NCI-H1105 (cell line): ENCODE measurements around the gene PSMF1.
A peak's percentile ranks its signal among the peaks of the same experiment; 100 is the strongest.

Source experiments
- DNase-seq: peaks from one replicate; lab custom pipeline; 2025; lab: John Stamatoyannopoulos, UW

The PSMF1 gene

GRCh38 chr20:1118336-1119127 is at the start of gene PSMF1:
Gene PSMF1, plus strand, starts transcription at chr20:1118602. Its CDS starts 172 bp downstream, at chr20:1118774.
- DNase-seq, result peak; percentile 93

DNA sequence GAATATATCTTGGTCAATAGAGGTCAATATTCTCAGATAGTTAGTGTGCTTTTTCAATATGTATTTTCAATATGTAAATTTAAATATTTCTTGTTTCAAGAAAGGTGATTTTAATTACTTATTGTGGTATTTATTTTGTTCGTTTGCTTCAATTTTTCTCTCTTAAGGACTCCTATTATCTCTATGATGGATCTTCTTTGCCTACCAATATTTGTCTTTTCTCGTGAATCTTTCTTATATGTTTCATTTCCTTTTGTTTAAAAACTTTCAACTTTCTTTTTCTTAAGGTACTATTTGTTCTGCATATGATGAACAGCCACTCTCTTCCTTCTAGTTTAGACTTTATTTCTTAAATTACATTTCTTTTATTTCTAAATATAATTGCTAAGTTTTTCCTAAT is 46.1 kb upstream of the PSMF1 start:
- DNase-seq, result no peak

DNA sequence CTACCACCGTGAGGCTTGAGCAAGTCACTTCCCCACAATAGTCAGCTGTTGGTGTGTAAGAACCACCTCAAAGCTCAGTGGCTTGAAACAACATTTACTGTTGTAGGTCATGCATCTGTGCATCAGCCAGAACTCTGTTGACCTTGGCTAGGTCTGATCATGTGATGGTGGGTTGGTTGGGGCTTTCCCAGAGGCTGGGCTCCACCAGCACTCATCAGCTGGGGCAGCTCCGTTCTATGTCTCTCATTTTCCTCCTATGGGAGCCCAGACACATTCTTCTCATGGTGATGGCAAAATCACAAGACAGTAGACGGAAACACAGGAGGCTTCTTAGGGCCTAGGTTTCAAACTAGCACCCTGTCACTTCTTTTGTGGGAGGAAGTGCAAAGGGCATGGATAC is 42.8 kb upstream of the PSMF1 start:
- no peak for DNase-seq

- no peak for DNase-seq
These were observed 36.5 kb upstream of the PSMF1 start for GRCh38 chr20:1081891-1082290.

DNA sequence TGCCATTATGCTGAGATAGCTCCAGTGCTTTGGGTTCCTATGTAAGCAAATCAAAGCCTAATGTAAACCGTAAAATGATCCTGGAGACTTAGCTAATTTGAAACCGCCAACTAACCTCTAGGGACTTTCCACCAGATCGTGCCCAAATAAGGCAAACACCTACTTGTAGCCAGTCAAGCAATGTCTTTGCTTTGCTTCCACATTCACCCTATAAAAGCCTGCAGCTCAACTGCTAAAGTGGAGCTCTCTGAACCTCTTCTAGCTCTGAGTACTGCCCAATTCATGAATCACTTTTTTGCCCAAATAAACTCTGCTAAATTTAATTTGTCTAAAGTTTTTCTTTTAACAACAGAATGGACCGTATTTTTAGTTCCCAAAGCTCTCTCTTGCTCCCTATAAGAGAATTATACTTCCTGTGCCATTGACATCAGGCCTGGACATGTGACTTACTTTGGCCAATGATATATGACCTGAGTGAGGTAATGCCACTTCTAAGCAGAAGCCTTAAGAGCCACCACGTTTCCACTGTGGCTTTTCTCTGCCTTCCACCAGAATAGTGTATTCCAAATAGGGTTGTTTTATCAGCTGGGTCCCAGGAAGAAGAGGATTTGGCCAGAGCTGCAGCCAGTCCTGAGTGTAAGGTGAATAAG is 34.8 kb upstream of the PSMF1 start:
- no peak for DNase-seq

DNA sequence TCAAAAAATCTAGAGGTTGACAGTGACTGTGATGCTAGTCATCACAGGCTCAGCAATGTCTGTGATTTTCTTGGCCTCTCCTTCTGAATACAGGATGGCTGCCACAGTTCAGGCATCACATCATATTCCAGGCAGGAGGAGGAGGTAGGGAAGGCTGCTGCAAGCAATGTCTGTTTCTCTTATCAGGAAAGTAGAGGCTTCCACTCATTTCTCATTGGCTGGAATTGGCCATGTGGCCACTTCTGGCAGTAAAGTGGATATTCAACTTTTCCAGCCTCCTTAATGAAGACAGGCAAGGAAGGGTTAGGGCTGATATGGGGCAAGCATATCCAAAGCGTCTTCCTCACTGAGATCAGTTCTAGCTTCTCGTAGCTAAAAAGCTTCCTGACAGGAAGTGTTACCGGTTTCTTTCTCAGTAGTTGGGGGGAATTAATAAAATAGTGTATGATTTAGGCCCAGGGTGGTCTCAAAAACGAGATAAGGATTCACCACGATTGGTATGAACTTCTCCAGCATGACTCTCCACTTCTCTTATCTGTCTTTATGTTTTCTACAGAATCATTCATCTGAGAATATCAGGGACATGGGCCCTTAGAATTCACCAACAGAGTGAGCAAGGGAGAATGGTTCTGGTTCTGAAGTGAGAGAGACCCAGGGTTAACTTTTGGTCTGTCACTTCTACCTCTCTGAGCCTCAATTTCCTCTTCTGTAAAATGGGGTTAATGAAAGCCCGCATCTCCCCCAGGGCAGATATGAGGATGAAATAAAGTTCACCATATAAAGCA is 32.7 kb upstream of the PSMF1 start:
- DNase-seq, result no peak

- DNase-seq, result no peak
These were observed 31.9 kb upstream of the PSMF1 start for GRCh38 chr20:1086277-1087213.

DNA sequence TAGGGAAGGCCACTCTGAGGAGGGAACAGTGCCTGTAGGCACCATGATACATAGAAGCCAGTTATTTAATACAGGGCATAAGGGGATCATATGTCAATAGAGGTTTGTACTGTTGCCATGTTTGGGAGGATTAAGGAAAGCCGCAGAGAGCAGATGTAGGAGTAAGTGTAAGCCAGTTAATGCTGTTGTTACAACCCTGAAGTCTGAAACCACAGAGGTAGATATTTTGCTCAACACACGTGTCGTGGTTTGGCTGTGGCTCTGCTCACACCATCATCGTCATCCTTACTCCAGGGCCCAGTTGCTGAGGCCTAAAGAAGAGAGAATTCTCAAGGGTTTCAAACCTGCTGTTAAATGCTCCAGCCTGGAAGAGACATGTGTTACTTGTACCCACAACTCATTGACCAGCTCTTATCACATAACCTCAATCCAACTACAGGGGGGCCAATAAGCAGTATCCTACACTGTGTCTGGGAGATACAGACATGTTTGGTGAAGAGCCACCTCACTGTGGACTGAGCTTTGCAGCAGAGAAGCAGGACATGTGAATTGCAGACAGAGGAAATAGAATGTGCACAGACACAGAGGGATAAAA is 31.0 kb upstream of the PSMF1 start:
- no peak for DNase-seq

GRCh38 chr20:1094751-1095150 is 23.7 kb upstream of the PSMF1 start:
- no peak for DNase-seq

- DNase-seq, result no peak
These were observed 16.9 kb upstream of the PSMF1 start for GRCh38 chr20:1101533-1101932.

- DNase-seq, result no peak
These were observed 16.4 kb upstream of the PSMF1 start for GRCh38 chr20:1102016-1102415.

DNA sequence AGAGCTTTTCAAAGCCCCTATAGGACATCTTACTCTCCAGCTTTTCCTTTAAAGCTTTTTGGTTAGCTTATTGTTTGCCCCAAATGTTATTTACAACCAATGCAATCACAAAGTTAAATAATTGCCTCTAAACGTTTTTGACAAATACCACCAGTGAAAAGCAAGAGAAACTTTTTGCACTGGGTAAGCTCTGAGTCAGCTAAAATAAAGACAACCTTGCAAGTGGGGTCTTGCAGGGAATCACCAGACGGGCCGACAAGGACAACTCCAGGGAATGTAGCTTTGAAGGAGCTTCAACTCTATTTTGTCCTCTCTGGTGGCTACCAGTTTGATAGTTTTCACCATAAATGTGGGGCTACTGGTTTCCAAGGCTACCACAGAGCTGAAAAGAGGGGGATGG is 14.7 kb upstream of the PSMF1 start:
- DNase-seq, result no peak

DNA sequence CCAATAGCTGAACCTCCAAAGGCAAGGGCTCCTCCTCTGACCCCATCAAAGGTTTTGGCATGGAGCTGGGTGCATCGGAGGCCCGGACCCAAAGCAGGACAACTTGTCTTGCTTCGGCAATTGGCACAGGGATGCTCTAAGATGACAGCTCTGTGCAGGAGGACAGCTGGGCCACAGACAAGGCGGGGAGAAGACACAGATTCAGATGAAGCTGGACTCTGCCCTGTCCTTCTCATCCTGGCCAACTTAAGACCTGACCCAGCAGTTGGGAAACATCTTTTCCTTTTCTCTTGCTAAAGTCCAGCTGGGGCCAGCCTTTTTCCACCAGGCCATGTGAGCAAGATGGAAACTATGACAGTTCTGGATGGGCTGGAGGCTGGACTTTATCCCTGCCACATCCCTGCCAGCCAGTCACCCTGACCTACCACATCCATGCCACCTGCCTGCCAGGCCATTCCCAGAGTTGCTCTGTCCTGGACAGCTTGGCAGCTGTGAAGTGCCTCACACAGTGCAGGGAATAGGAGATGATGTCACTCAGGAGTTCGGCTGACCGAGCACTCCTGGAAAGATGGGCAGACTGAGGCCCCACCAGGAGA is 12.7 kb upstream of the PSMF1 start:
- DNase-seq, result no peak

DNA sequence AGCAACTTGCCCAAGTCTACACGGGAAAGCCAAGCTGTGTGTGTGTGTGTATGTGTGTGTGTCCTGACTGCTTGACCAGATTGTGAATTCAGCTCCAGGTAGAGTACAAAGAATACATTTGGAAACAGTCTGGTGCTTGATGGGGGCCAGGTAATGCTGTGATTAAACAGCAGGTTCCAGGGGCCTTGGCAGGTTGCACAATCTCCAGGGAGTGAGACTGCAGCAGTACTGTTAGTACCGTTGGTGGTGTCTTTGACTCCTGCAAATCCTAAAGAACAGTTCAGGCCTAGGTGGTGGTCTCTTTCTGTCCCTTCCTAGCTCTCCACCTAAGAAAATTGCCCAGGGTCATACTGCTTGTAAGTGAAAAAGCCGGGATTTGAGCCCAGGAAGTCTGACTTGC is 11.2 kb upstream of the PSMF1 start:
- DNase-seq, result no peak

- DNase-seq, result peak; percentile 10
These were observed 9.9 kb upstream of the PSMF1 start for GRCh38 chr20:1108437-1108920.

GRCh38 chr20:1112908-1113307 is 5.5 kb upstream of the PSMF1 start:
- DNase-seq, result no peak

- DNase-seq, result no peak
These were observed 432 bp upstream of the PSMF1 start for GRCh38 chr20:1118004-1118335.

GRCh38 chr20:1119128-1119505 is 715 bp downstream of the PSMF1 start:
- DNase-seq, result no peak

- DNase-seq, result no peak
These were observed 1.1 kb downstream of the PSMF1 start for GRCh38 chr20:1119524-1119923.

- no peak for DNase-seq
These were observed 3.0 kb downstream of the PSMF1 start for GRCh38 chr20:1121429-1121828.
